Ascending aorta (tissue), 2 donors: ENCODE data around the gene ITGA5. TPM values are rescaled to one million over a fixed set of nuclear protein-coding genes. Genes with fewer than 3 reads are reported as not detected.

Source experiments
- DNase-seq, 2 donors: peaks; one replicate each; pipeline ENCODE4 v3.0.0-alpha.2; 2019; ENCODE audit warnings: low spot score in 2 of 2
- H3K27ac ChIP-seq, 2 donors: fragments of 200-600 bp; sonication (generic); one replicate each; pipeline ENCODE4 v1.5.1; 2016 to 2017; ENCODE audit warnings: mild to moderate bottlenecking in 1 of 2
- H3K27me3 ChIP-seq: fragments of 200-600 bp; sonication (generic); one replicate; pipeline ENCODE4 v1.5.1; 2017
- H3K36me3 ChIP-seq, 2 donors: fragments of 200-600 bp; sonication (generic); one replicate each; pipeline ENCODE4 v1.5.1; 2016
- H3K4me1 ChIP-seq, 2 donors: fragments of 200-600 bp; sonication (generic); one replicate each; pipeline ENCODE4 v1.5.1; 2016 to 2017; ENCODE audit warnings: mild to moderate bottlenecking in 1 of 2
- H3K4me3 ChIP-seq, 2 donors: fragments of 200-600 bp; sonication (generic); one replicate each; pipeline ENCODE4 v1.5.1; 2016 to 2017; ENCODE audit warnings: mild to moderate bottlenecking in 1 of 2
- H3K9me3 ChIP-seq, 2 donors: fragments of 200-600 bp; sonication (generic); one replicate each; pipeline ENCODE4 v1.5.1; 2016
- CTCF ChIP-seq, 3 experiments: fragments of 200-600 bp in 2 of 3; fragments of 450-650 bp in 1 of 3; sonication (generic) in 2 of 3; IDR thresholded peaks; one replicate each; pipeline ENCODE4 v1.5.1; 2016 to 2019; ENCODE audit warnings: antibody characterized with exemption in 3 of 3, mild to moderate bottlenecking in 1 of 3, moderate library complexity in 1 of 3
- intact Hi-C: fragments of 100-400 bp; cut with DNase I; formaldehyde crosslinking; loops from one replicate; pipeline ENCODE4 v1.15.1; 2023
- total RNA-seq: library from RNA; depleted of rRNA; stranded (reverse); fragments of >200 nt; gene quantifications from one replicate; pipeline ENCODE4 v1.1.0, GENCODE V29; 2016

The ITGA5 gene
- total RNA-seq, 1 donor from 2014 or later, result 973 TPM

- Histone ChIP-seq H3K4me3 (peak overlapping the region in 1 of 2 donors; percentile 14), H3K27ac (peak overlapping the region; percentile 11 to 97), H3K9me3 (no peaks in the 10 kb centered on the region), H3K36me3 (peaks cover 98 to 100% of the 10 kb centered on the region in 2 donors), H3K27me3 (no peaks in the 10 kb centered on the region), H3K4me1 (peaks cover 24 to 50% of the 10 kb centered on the region in 2 donors)
- no peak for TF ChIP-seq CTCF (IDR thresholded peaks at IDR 0.05)
- DNase-seq, result no peak
- intact Hi-C loops, result no loop called here
Observed at GRCh38 chr12:54409267-54409666, 9.8 kb downstream of the ITGA5 start.

GRCh38 chr12:54407183-54407905, 11.7 kb downstream of the ITGA5 start:
- peaks cover 9 to 31% of the 10 kb centered on the region in 2 donors for H3K4me1 ChIP-seq
- peaks cover 100% of the 10 kb centered on the region in 2 donors for H3K36me3 ChIP-seq
- no peak for TF ChIP-seq CTCF (IDR thresholded peaks at IDR 0.05)
- intact Hi-C loops, result no loop called here
- H3K9me3 ChIP-seq, result no peaks in the 10 kb centered on the region
- peak overlapping the region; percentile 29 to 45 for H3K27ac ChIP-seq
- DNase-seq, result no peak
- H3K4me3 ChIP-seq, result no peak overlapping the region
- H3K27me3 ChIP-seq, result no peaks in the 10 kb centered on the region

GRCh38 chr12:54405573-54405972, 13.5 kb downstream of the ITGA5 start:
- Histone ChIP-seq H3K27ac (peak overlapping the region; percentile 29 to 61), H3K4me1 (peaks cover 0 to 15% of the 10 kb centered on the region in 2 donors), H3K27me3 (no peaks in the 10 kb centered on the region), H3K9me3 (no peaks in the 10 kb centered on the region), H3K4me3 (no peak overlapping the region), H3K36me3 (peaks cover 100% of the 10 kb centered on the region in 2 donors)
- no peak for TF ChIP-seq CTCF (IDR thresholded peaks at IDR 0.05)
- no peak for DNase-seq
- intact Hi-C loops, result no loop called here

- H3K27ac ChIP-seq, result peak overlapping the region; percentile 29 to 61
- peaks cover 0 to 11% of the 10 kb centered on the region in 2 donors for H3K4me1 ChIP-seq
- H3K9me3 ChIP-seq, result no peaks in the 10 kb centered on the region
- no peak for TF ChIP-seq CTCF (IDR thresholded peaks at IDR 0.05)
- H3K27me3 ChIP-seq, result no peaks in the 10 kb centered on the region
- peaks cover 100% of the 10 kb centered on the region in 2 donors for H3K36me3 ChIP-seq
- H3K4me3 ChIP-seq, result no peak overlapping the region
- intact Hi-C loops, result no loop called here
- no peak for DNase-seq
Observed at GRCh38 chr12:54405106-54405505, 14.0 kb downstream of the ITGA5 start.

- Histone ChIP-seq H3K36me3 (peaks cover 100% of the 10 kb centered on the region in 2 donors), H3K9me3 (no peaks in the 10 kb centered on the region), H3K27me3 (no peaks in the 10 kb centered on the region), H3K4me1 (peaks cover 0 to 10% of the 10 kb centered on the region in 2 donors), H3K4me3 (peak overlapping the region in 1 of 2 donors; percentile 7), H3K27ac (peak overlapping the region; percentile 29 to 61)
- peak; percentile 79 to 97 (median 97) for TF ChIP-seq CTCF (IDR thresholded peaks at IDR 0.05)
- no peak for DNase-seq
- intact Hi-C loops, result no loop called here
Observed at GRCh38 chr12:54404061-54405004, 14.7 kb downstream of the ITGA5 start.
